ENCODE data around the gene ACKR4. TPM values are rescaled to one million over a fixed set of nuclear protein-coding genes. Genes with fewer than 3 reads are reported as not detected.
"Not testable (repeated sequence)": the region's sequence is repeated elsewhere in the genome, so short reads cannot be mapped to it uniquely, and the experiment has no call there.

ACKR4 gene
- total RNA-seq, 1 donor from 2014 or later = not detected

DNA sequence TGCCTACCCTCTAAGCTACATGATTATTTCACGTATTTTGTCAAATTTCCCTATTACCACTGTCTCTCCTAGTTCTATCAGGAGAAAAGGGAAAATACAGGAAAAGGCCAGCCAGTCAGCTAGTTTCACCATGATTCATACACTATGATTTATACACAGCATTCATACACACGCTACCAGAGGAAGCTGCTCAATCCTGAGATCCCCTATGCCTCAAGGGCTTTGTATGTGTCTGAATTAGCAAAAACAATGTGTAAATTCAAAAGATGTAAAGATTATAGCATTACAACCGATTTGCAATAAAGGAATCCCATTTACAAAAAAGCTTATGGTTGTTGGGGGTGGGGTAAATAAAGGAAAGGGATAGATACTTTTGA is 3.1 kb upstream of the ACKR4 start:
- intact Hi-C loops (cut with micrococcal nuclease) = no loop called here

DNA sequence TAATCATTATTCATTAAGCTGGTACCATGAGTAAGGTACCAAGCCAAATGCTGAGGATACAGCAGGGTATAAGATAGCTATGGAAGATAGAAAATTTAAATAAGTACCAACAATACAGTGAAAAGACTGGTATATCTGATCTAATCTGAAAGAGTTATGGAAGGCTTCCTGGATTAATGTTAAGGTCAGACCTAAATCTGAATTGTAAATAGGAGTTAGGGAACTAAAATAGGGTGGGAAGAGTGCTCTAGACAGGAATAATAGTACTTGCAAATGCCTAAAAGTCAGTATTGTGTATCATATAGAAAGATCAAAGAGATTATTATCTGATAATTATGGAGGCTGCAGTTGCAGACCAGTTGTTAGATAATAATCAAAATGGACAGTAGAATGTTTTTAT is 2.6 kb upstream of the ACKR4 start:
- intact Hi-C loops (cut with micrococcal nuclease) = no loop called here

DNA sequence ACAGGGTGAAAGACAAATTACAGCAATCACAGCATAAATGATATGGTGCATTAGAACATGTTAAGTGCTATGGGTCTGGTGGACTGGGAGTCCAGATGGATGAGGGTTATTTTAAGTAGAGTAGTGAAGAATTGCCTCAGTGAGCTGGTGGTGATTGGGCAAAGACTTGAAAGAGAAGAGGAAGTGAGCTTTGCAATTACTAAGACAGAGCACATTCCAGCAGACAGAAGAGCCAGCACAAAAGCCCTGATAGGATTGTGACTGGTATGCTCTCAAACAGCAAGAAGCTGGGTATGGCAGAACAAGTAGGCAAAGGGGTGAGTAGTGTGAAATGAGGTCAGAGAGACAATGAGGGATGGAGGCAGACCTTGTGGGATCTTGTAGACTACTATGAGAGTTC is 2.1 kb upstream of the ACKR4 start:
- intact Hi-C loops (cut with micrococcal nuclease) = no loop called here

DNA sequence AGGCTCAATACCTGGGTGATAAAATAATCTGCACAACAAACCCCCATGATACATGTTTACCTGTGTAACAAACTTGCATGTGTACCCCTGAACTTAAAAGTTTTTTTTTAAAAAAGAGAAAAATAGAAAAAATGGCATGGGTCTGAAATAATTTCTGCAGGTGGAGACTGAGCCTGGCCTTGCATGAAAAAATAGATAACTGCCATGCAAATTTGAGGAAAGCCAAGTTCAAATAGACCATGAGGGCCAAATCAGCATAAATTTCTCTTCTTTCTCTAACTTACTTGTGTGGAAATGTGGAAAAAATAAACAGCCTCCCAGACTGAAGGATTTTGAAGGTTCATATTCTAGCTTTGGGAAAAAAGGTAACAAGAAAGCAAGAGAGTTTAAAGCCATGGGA is 744 bp upstream of the ACKR4 start:
- intact Hi-C loops (cut with micrococcal nuclease) = no loop called here

DNA sequence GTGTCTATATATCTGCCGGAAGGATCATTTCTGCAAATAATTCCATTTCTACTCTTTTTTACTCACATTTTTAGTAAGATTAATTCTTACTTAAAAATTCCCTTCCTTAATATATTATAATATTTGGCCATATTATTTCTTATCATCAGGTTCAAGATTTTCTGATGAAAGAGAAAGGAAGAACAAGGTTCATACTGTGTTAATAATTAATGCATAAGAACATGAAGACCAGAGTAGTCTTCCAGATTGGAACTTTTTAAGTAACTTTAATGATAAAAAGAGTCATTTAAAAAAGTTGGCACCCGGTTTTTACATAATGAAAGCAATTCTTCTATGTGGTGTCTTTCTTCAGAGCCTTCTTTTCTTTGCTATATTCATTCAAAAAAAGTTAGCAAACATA is 590 bp downstream of the ACKR4 start:
- intact Hi-C loops (cut with micrococcal nuclease) = no loop called here

DNA sequence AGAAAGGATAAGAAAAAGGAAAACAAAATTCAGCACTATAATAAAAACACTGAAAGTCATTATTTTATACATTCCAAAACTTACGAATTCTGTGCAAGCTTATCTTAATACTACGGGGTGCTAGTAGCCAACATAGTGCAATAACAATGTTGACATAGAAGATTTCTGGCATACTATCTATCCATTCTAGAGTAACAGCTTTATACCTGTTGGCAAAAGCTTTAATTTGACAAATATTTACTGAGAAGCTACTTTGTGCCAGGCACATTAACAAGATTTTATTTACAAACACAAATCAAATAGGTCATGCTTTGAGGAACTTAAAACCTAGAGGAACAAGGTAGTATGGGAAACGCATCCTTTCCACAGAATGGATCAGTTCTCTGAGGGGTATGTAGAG is 1.1 kb downstream of the ACKR4 start:
- intact Hi-C loops (cut with micrococcal nuclease) = no loop called here

DNA sequence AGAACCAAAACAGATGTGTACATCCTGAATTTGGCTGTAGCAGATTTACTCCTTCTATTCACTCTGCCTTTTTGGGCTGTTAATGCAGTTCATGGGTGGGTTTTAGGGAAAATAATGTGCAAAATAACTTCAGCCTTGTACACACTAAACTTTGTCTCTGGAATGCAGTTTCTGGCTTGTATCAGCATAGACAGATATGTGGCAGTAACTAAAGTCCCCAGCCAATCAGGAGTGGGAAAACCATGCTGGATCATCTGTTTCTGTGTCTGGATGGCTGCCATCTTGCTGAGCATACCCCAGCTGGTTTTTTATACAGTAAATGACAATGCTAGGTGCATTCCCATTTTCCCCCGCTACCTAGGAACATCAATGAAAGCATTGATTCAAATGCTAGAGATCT is 3.5 kb downstream of the ACKR4 start:
- intact Hi-C loops (cut with micrococcal nuclease) = not testable (repeated sequence)

DNA sequence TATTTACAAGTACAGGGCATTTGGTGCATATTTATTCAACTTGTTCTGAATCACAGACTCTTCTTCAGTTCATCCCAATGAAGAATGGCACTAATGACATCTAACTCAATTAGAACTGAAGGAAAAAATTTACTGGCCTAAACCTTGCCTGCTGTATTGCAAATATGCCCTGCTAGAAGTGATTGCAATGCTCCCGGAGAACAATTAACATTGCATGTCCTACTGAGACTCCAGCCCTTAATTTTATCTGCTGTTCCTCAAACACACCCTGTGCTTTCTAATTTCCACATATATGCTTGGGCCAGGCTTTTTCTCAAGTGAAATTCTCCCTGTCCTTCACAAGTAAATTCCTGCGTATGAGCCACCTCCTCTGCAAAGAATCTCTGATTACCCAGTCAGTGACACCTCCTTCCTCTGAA is 8.3 kb downstream of the ACKR4 start:
- intact Hi-C loops (cut with micrococcal nuclease) = no loop called here

DNA sequence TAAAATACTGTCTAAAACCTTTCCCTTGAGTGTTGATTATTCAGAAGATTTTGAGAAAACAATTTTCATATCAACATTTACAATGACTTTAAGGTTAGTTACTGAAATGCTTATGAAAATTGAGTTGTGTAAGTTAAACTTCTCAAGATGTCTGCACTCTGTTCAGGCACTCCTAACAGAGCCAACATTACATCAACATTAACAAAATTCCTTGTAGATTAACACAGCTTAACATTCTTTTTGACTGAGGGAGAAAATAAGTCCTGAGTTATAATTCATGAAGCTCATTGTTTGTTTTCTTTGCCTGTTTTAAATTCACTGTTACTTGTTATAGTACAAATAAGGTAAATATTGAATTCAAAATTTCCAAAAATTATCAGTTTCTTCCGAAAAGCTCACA is 9.0 kb downstream of the ACKR4 start:
- intact Hi-C loops (cut with micrococcal nuclease) = no loop called here

DNA sequence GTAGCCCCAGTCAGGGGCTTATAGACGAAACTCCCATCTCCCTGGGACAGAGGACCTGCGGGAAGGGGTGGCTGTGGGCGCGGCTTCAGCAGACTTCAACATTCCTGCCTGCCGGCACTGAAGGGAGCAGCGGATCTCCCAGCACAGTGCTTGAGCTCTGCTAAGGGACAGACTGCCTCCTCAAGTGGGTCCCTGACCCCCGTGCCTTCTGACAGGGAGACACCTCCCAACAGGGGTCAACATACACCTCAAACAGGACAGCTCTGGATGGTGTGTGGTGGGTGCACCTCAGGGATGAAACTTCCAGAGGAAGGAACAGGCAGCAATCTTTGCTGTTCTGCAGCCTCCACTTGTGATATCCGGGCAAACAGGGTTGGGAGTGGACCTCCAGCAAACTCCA is 9.6 kb downstream of the ACKR4 start:
- intact Hi-C loops (cut with micrococcal nuclease) = not testable (repeated sequence)

DNA sequence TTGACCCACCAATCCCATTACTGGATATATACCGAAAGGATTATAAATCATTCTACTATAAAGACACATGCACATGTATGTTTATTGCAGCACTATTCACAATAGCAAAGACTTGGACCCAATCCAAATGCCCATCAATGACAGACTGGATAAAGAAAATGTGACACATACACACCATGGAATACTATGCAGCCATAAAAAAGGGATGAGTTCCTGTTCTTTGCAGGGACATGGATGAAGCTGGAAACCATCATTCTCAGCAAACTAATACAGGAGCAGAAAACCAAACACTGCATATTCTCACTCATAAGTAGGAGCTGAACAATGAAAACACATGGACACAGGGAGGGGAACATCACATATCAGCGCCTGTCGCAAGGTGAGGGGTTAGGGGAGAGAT is 18.2 kb downstream of the ACKR4 start:
- intact Hi-C loops (cut with micrococcal nuclease) = not testable (repeated sequence)

DNA sequence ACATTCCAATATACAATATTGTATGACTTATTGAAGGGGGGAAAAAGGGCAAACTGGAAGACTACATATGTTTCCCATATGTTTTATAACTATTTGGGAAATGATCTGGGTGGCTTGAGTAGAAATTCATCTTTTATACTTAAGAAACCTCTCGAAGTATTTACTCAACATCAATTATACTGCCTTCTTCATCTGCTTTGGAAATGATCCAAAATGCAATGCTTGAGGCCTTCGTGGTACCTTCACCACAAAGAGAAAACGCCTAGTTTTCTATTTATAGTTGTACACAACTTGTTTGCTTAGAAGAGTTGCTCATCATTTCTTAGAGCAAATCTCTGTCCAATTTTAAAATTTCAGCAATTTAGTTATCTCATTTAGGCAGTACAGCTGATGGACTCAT is 18.8 kb downstream of the ACKR4 start:
- intact Hi-C loops (cut with micrococcal nuclease) = no loop called here

DNA sequence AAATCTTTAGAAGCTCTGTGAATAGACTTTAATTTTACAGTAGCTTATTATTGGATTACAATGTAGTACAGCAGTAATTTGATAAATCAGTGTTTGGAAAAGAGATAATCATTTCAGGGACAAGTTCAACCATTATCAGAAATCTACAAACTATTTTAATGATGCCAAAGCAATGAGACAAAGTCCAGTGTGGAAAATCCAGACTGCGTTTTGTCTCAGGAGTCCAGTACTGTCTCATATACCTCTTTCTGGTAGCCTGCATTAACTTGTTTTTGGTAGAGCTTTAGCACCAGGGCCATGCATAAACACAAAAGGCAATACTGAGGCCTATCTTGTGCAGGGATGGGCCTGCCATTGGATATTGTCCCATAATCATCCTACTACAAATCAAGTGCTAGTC is 19.7 kb downstream of the ACKR4 start:
- intact Hi-C loops (cut with micrococcal nuclease) = no loop called here

DNA sequence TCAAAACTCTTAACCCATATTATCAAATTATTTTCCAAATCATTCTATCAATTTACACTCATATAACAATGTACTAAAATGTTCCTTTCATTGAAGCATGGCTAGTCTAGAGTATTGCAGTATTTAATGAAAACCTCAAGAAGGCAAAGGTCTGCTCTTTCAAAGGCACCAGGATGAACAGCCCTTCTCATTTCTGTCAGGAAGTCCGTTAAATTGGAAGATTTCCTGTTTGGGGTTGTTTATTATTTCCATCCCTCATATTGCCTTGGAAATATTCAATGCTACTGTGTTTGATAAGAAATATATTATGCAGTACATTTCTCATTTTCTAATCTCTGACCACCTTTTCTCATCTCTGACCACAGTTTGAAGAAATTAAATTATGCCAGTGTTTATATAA is 25.1 kb downstream of the ACKR4 start:
- intact Hi-C loops (cut with micrococcal nuclease) = no loop called here

DNA sequence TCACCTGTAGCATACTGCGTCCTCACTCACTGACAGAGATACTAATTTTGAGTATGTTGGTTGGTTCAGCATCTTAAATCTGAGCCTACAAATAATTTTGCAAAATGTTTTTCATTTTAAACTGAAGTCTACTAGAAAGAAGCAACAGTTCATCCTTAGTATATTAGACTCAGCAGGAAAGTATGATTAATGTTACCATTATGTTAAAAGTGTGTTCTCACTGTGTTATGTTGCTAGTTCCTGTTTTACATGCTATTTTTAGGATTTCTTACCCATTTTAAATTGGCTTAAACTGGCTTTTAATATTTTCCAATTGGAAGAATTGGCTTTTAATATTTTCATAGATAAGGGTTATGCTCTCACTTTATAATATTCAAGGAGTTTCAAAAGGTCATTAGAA is 25.7 kb downstream of the ACKR4 start:
- intact Hi-C loops (cut with micrococcal nuclease) = no loop called here

DNA sequence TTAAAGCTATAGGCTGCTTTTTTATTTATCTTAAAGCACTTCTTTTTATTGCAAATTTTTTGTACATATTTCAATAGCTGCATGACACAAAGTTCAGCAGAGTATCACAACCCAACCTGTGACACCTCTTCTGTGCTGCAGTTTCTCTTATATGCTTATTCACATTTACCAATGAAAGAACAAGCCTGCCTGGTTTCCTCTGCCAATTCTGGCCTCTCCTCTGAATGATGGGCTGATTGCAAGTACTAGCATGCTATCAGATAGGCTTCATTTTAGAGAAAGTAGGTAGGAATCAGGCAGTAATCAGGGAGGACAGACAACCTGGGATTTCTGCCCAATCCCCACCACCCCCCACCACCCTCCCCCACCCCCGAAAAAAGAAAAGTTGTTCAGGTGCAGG is 26.6 kb downstream of the ACKR4 start:
- intact Hi-C loops (cut with micrococcal nuclease) = no loop called here

DNA sequence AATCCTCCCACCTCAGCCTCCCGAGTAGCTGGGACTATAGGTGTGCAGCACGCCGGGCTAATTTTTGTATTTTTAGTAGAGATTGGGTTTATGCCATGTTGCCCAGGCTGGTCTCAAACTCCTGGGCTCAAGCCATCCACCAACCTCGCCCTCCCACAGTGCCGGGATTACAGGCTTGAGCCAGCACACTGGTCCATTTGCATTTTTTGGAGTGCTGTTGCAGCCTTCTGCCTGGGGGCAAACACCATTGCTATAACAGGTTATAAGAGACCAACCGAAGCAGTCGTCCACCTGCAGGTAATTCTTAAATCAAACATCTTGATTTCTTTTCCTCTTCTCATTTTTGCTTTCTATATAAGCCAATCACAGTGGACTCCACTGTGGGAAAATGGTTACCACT is 27.7 kb downstream of the ACKR4 start:
- intact Hi-C loops (cut with micrococcal nuclease) = no loop called here

DNA sequence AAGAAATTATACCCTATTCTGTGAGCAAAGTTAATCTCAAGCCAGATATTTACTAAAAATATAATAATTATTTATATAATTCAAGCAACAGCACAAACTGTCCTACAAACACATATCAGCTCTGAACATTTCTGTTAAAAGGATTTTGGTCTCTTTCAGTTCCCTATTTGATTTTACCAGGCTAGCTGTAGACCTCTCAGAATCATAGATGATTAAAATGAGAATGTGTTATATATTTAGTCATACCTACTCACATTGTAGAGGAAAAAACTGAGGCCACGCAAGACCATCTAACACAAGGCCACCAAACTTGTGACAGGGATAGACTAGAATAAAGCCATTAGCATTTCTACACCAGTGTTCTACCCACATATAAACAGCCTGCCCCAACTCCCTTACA is 28.5 kb downstream of the ACKR4 start:
- intact Hi-C loops (cut with micrococcal nuclease) = no loop called here

DNA sequence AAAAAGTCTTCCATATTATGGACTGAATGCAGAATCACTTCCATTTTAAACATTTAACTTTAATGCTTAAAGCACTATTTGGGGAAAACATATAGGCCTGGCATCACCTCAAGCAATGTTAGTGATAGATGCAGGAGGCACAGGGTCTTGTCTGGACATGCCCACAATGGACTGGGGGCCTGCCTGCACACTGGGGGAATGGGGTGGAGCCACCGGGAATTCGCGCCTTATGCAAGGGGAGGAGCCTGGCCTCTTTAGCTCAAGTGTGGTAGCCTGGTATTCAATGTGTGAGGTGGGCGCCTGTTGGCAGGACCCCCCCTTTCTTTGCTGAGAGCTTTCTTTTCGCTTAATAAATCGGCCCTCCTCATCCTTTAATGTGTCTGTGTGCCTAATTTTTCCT is 29.9 kb downstream of the ACKR4 start:
- intact Hi-C loops (cut with micrococcal nuclease) = no loop called here

DNA sequence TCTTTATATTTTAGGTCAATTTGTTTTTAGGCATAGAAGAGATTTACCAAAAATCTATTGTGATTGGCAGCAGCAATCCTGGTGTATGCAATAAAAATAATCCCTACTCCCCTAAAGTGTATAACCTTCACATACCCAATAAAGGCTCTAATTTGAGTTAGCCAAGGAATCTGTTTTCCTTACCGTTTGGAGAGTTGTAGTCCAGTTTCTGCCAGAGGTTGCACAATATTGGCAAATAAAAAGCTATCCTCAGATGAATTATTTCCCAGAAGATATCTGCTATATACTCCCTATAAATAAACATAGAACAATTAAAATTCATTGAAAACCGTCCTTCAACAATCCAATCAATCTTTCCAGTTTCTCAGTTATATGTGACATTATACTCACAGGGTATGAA is 31.1 kb downstream of the ACKR4 start:
- intact Hi-C loops (cut with micrococcal nuclease) = no loop called here

DNA sequence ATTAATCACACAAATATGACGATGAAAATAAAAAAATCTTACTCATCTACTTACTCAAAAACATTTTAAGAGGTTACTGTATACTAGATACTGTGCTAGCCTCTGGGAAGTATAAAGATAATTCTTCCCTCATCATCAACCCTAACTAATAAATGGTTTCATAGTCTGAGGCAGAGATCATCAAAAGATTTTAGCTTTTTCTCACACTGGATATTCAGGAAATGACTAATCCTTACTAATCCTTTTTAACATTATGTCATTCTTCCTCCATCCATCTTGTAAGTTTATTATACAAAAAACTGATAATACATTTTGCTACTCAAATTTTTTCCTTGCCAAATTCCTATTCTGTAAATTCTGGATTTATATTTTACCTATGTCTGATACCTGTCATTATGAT is 32.9 kb downstream of the ACKR4 start:
- intact Hi-C loops (cut with micrococcal nuclease) = no loop called here

DNA sequence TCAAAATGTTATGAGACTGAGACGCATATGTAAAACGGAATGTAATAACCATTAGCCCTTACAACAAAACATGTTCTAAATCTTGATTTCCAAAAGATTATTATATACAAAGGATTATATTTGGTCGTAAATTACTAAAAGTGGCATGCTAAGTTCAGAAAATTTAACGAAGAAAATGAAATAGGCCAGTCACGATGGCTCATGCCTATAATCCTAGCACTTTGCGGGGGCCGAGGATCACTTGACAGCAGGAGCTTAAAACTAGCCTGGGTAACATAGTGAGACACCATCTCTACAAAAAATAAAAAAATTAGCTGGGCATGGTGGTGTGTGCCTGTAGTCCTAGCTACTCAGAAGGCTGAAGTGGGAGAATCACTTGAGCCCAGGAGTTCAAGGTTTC is 33.5 kb downstream of the ACKR4 start:
- intact Hi-C loops (cut with micrococcal nuclease) = no loop called here

DNA sequence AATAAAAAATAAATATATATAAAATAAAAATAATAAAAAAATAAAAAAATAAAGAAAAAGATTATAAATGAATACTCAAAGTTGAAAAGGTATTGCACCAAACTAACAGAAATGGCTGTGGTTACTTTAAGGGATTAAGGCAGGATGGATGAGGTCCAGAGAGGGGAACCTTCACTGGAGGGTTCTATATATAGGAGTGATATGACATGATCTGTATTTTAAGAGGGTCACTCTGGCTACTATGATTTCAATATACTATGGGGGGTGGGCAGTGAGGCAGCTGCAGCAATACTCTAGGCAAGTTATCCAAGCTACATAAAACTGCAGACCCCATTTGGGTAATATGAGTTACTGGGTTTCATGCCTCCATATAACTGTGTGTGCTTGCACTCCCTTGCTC is 38.0 kb downstream of the ACKR4 start:
- intact Hi-C loops (cut with micrococcal nuclease) = no loop called here

DNA sequence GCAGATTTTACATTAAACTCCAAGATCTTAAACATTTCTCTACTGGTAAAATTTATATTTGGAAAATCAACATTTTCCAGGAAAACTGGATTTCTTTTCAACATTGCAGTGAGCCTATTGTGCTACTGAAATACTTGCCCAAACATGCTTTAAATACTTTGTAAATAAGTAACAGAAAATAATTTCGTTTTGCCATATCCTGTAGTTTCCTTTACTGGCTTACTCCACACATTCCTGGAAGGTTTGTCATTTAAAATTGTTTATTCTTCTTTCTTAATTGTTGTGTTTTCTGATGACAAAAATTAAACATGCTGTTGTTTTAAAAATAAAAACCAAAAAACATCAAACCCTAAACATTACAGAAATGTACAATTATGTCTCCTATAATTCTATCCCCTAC is 40.5 kb downstream of the ACKR4 start:
- intact Hi-C loops (cut with micrococcal nuclease) = no loop called here

DNA sequence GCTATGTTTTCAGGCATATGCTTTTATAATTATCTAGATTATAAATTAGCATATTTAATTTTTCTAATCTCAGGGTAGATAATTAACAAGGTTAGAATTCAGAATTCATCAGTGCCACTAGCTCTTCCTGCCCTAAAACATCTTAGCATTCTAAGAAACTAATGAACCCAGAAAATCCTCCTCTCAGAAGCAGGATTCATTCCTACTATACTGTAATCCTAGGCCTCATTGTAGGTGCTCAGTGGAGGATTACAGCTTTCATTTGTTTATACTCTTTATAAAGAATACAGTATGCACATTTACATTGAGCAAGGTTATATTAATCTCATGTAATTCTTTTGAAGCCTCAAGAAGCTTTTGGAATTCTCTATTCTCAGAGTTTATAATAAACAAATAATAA is 41.6 kb downstream of the ACKR4 start:
- intact Hi-C loops (cut with micrococcal nuclease) = no loop called here

All from T-helper 1 cell treated with Interleukin-12 subunit alpha and Interleukin-12 subunit beta and Interleukin-4 antibody, amounts not matched to agents 30 ng/mL and 1 ng/mL, for 36 hours (primary cell).